Cardiac muscle cell (in vitro differentiated cells and primary cell): ENCODE results near the gene ZBED1. TPM values are rescaled to one million over a fixed set of nuclear protein-coding genes. Genes with fewer than 3 reads are reported as not detected.
A peak's percentile ranks its signal among the peaks of the same experiment; 100 is the strongest.
"Not testable (repeated sequence)": the region's sequence is repeated elsewhere in the genome, so short reads cannot be mapped to it uniquely, and the experiment has no call there.

ENCODE experiments used
- DNase-seq, 2 donors: peaks; one replicate each; pipeline versions ENCODE4 v3.0.0 to v3.0.0-alpha.2; 2010 to 2017; ENCODE audit warnings: low read depth in 1 of 2, low spot score in 1 of 2
- H3K27ac ChIP-seq: fragments of 200-600 bp; sonication (generic); 2 replicates; pipeline ENCODE4 v1.5.1; 2016
- H3K27me3 ChIP-seq: fragments of 200-600 bp; sonication (generic); 2 replicates; pipeline ENCODE4 v1.6.0; 2016; ENCODE audit warnings: control low read depth
- H3K36me3 ChIP-seq: fragments of 200-600 bp; sonication (generic); 2 replicates; pipeline ENCODE4 v1.5.1; 2016; ENCODE audit warnings: control low read depth
- H3K4me1 ChIP-seq: fragments of 200-600 bp; sonication (generic); 2 replicates; pipeline ENCODE4 v1.8.1; 2017; ENCODE audit warnings: low read depth, mild to moderate bottlenecking, mixed run types
- H3K4me3 ChIP-seq: fragments of 200-600 bp; sonication (generic); 2 replicates; pipeline ENCODE4 v1.5.1; 2016; ENCODE audit warnings: mild to moderate bottlenecking
- H3K9me3 ChIP-seq: fragments of 200-600 bp; sonication (generic); 2 replicates; pipeline ENCODE4 v1.5.1; 2017; ENCODE audit warnings: low read depth, mild to moderate bottlenecking, control low read depth
- polyA plus RNA-seq: library from polyadenylated mRNA; unstranded; fragments of >200 nt; fragmentation: Nextera tagmentation; extraction: Ambion mirVana; gene quantifications from 2 replicates; pipeline ENCODE4 v1.2.1, GENCODE V29; 2016
- total RNA-seq: library from RNA; depleted of rRNA; stranded (reverse); fragments of >200 nt; gene quantifications from 2 replicates; pipeline ENCODE4 v1.2.3, GENCODE V29; 2016
- TF ChIP-seq, protein P1 (sequence below): IDR thresholded peaks from 2 replicates; pipeline ENCODE4 v1.5.1; 2012; ENCODE audit warnings: low read depth, mild to moderate bottlenecking, low read length

Gene ZBED1
- total and polyA plus RNA-seq, 2 experiments from 2014 or later: 21.0 to 32.3 TPM

- Histone ChIP-seq H3K36me3 (peaks cover 16% of the 10 kb centered on the region), H3K27me3 (no peaks in the 10 kb centered on the region), H3K4me1 (peaks cover 10% of the 10 kb centered on the region), H3K4me3 (no peak overlapping the region), H3K27ac (no peak overlapping the region), H3K9me3 (no peaks in the 10 kb centered on the region)
- DNase-seq: no peak
- TF ChIP-seq, protein P1, sequence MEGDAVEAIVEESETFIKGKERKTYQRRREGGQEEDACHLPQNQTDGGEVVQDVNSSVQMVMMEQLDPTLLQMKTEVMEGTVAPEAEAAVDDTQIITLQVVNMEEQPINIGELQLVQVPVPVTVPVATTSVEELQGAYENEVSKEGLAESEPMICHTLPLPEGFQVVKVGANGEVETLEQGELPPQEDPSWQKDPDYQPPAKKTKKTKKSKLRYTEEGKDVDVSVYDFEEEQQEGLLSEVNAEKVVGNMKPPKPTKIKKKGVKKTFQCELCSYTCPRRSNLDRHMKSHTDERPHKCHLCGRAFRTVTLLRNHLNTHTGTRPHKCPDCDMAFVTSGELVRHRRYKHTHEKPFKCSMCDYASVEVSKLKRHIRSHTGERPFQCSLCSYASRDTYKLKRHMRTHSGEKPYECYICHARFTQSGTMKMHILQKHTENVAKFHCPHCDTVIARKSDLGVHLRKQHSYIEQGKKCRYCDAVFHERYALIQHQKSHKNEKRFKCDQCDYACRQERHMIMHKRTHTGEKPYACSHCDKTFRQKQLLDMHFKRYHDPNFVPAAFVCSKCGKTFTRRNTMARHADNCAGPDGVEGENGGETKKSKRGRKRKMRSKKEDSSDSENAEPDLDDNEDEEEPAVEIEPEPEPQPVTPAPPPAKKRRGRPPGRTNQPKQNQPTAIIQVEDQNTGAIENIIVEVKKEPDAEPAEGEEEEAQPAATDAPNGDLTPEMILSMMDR: no peak
Measured at GRCh38 chrX:2486476-2487133, 14.2 kb downstream of the ZBED1 start.

- H3K4me1 ChIP-seq: peaks cover 10% of the 10 kb centered on the region
- H3K27me3 ChIP-seq: no peaks in the 10 kb centered on the region
- no peak overlapping the region for H3K4me3 ChIP-seq
- TF ChIP-seq, protein P1: no peak
- H3K27ac ChIP-seq: no peak overlapping the region
- H3K36me3 ChIP-seq: peaks cover 16% of the 10 kb centered on the region
- peak in 1 of 2 donors; percentile 23 for DNase-seq
- H3K9me3 ChIP-seq: no peaks in the 10 kb centered on the region
Measured at GRCh38 chrX:2485789-2486345, 14.9 kb downstream of the ZBED1 start.

- Histone ChIP-seq H3K27ac (peak overlapping the region; percentile 29), H3K9me3 (no peaks in the 10 kb centered on the region), H3K4me3 (no peak overlapping the region), H3K27me3 (no peaks in the 10 kb centered on the region), H3K36me3 (peaks cover 13% of the 10 kb centered on the region), H3K4me1 (peaks cover 10% of the 10 kb centered on the region)
- TF ChIP-seq, protein P1: no peak
- DNase-seq: peak; percentile 10 to 69
Measured at GRCh38 chrX:2484721-2485648, 15.8 kb downstream of the ZBED1 start.

GRCh38 chrX:2484256-2484655 is 16.5 kb downstream of the ZBED1 start:
- TF ChIP-seq, protein P1: no peak
- Histone ChIP-seq H3K4me3 (no peak overlapping the region), H3K4me1 (peaks cover 10% of the 10 kb centered on the region), H3K27me3 (no peaks in the 10 kb centered on the region), H3K27ac (peak overlapping the region; percentile 29), H3K9me3 (no peaks in the 10 kb centered on the region), H3K36me3 (peaks cover 5% of the 10 kb centered on the region)
- DNase-seq: peak; percentile 23 to 51

GRCh38 chrX:2483398-2484060 is 17.2 kb downstream of the ZBED1 start:
- H3K4me3 ChIP-seq: no peak overlapping the region
- no peak for DNase-seq
- peaks cover 10% of the 10 kb centered on the region for H3K4me1 ChIP-seq
- H3K27ac ChIP-seq: no peak overlapping the region
- no peaks in the 10 kb centered on the region for H3K27me3 ChIP-seq
- H3K36me3 ChIP-seq: no peaks in the 10 kb centered on the region
- no peaks in the 10 kb centered on the region for H3K9me3 ChIP-seq
- TF ChIP-seq, protein P1: no peak

- not testable (repeated sequence) for H3K9me3 ChIP-seq, H3K4me3 ChIP-seq, H3K36me3 ChIP-seq, H3K27me3 ChIP-seq, DNase-seq, H3K27ac ChIP-seq
- peaks cover 10% of the 10 kb centered on the region for H3K4me1 ChIP-seq
Measured at GRCh38 chrX:2481597-2481996, 19.2 kb downstream of the ZBED1 start.

- H3K27me3 ChIP-seq, H3K4me3 ChIP-seq, DNase-seq, H3K27ac ChIP-seq, H3K36me3 ChIP-seq, H3K9me3 ChIP-seq: not testable (repeated sequence)
- peaks cover 10% of the 10 kb centered on the region for H3K4me1 ChIP-seq
Measured at GRCh38 chrX:2479982-2480381, 20.8 kb downstream of the ZBED1 start.
